GM21619 (cell line): ENCODE data around the gene MESD.

Experiments
- ATAC-seq: cut with Tn5 transposase; IDR thresholded peaks from one replicate; pipeline ENCODE4 v1.9.1; 2021; ENCODE audit not compliant: unreplicated experiment

MESD gene

GRCh38 chr15:80940331-80940730 lies 49.3 kb downstream of the MESD start:
- ATAC-seq: no peak

- ATAC-seq: no peak
Measured at GRCh38 chr15:80939216-80939615, 50.4 kb downstream of the MESD start.

- ATAC-seq: no peak
Measured at GRCh38 chr15:80937718-80938117, 51.9 kb downstream of the MESD start.

DNA sequence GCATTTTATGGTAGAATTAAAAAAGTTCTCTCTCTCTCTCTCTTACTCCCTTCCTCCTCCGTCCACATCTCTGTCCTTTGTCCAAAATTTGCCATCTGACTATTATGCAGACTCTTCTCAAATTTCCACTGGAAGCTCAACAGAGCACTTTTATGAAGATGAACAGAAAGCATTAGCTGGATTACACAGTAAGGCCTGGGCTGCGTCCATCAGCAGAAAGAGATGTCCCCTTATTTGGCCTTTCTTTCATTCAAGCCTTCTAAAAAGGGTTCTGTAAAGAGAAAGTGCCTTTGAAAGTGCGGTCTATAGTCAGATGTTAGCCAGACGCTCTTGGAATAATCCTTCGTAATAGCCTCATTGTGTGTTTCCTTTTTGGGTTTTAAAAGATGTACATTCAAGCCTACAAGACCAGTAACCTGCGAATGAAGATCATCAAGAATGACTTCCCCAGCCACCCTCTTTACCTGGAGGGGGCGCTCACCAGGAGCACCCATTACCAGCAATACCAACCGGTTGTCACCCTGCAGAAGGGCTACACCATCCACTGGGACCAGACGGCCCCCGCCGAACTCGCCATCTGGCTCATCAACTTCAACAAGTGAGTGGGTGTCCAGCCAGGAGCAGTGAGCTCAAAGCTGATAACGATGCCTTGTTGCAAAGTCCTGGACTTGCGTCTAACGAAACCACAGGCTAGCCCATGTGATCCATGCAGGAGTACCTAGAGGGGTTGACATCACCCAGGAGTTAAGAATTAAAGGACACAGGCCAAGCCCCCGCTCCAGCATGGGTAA lies 53.1 kb downstream of the MESD start:
- no peak for ATAC-seq

DNA sequence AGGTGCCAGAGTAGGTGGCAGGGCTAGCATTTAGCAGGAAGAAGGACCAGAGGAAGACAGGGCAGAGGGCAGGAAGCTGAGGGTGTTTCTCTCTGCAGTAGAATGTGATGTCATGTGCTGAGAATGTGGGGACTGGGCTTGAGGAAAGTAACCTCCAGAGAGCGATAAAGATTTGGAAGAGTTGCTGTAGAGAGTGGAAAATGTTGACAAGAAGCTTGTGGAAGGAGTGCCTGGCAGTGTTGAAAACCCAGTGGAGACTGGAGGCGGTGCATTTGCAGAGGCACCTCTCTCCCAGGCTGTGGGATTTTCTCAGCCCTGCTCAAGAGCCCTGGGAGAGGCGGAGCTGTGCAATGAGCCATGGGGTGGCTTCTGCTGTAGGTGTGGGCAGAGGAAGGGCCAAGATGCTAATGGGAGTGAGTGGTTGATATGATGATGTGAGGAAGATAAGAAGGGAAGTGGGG lies 54.8 kb downstream of the MESD start:
- no peak for ATAC-seq

- no peak for ATAC-seq
Measured at GRCh38 chr15:80932989-80933388, 56.6 kb downstream of the MESD start.

DNA sequence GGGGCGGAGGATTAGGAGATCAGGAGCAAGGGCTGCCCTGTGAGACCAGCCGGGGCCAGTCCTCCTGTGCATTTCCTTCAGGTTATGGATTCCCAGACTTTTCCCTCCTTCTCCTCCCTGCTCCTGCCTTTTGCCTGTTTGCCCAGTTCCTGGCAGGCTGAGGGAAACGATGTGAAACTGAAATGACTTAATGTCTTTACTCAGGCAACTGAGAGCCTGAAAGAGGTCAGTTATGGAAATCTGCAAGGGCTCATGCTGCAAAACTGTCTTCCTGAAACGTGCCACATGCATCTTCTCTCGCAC lies 57.2 kb downstream of the MESD start:
- ATAC-seq: no peak

DNA sequence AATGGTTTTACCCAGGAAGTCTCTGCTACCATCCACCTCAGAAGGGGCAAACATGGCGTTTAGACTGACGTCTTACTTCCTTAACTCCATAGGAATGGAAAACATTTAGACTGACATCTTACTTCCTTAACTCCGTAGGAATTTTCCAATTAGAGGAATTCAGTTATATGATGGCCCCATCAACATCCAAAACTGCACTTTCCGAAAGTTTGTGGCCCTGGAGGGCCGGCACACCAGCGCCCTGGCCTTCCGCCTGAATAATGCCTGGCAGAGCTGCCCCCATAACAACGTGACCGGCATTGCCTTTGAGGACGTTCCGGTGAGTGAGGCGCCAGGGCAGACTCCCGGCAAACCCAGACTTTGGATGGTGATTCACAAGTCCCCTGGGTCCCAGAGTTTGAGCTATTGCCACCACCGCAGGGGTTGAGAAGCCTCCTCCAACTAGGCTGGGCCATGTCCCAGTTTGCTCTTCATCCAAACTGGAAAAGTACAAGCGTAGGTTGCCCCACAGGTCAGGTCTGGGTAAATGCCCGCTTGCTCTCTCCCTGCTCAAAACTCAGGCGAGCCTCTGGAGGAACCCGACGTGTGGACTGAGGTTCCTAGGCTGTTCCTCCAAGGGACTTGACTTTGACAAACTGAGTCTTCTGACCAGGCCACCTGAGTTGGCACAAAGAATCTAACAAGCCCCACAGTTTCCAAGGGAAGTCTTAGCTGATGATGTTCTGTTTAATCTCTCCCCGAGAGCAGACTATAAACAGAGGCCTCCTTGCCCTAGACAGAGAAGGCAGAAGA lies 57.7 kb downstream of the MESD start:
- ATAC-seq: no peak

- no peak for ATAC-seq
Measured at GRCh38 chr15:80931191-80931590, 58.4 kb downstream of the MESD start.

DNA sequence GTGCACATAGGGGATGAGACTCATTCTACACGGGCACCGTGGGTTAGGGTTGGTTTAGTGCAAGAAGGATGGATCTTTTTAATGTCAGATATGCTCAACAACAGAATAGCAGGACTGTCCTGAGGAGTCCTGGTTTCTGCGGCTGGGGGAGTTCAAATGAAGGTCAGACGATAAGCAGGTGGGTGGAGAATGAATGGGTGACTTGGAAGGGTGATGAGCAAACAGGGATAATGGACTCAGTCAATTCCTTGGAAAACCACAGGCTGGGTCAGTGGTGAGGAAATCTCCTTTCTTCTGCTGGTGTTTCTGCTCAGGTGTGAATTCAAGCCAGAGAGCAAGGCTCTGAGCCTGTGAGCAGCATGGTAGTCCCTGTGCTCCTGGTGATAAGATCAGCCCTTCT lies 59.9 kb downstream of the MESD start:
- no peak for ATAC-seq

- no peak for ATAC-seq
Measured at GRCh38 chr15:80929225-80929624, 60.4 kb downstream of the MESD start.

DNA sequence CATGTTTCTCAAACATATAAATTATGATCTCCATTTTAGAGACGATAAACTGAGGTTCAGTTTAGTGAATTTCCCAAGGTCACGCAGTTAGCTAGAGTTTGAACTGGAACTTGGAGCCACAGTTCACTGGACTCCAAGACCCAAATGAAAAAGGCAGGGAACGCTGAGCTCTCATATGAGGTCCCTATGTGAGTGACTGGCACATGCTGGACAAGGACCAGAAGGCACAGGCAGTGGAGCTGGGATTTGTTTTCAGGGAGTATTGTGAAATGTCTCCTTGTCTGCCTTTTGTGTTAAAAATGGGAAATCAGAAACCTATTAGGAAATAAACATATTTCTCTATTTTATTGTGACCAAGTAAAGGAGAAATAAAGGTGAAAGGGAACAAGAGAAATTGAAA lies 63.5 kb downstream of the MESD start:
- ATAC-seq: no peak

DNA sequence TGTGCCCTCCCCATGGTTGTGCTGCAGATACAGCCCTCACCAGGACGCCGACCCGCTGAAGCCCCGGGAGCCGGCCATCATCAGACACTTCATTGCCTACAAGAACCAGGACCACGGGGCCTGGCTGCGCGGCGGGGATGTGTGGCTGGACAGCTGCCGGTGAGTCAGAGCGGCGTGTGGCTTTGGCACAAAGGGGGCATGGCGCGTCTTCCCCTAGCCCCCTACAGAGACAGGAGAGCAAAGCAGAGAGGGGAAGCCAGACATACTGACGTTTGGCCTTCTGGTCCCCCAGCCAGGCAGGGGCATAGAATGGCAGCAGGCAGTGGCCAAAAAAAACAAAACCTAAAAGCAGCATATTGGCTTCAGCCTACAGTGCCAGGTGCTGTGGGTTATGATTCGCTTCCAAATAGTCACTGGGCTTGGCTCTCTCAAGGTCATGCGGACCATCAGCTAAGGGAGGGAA lies 64.0 kb downstream of the MESD start:
- ATAC-seq: no peak

DNA sequence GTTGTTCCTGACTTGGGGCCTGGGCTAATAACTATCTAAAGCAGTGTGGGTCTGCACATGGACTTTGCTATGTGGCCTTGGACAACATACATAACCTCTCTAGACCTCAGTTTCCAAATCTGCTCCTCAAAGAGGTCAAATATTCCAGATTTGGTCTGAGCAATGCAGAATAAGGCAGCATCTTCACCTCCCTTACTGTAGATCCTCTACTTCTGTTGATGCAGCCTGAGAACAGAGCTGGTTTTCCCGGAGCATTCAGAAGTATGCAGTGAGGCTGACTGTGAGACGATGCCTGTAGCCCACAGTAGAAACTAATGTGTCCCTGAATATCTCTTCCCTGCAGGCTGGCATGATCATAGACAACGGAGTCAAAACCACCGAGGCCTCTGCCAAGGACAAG lies 65.3 kb downstream of the MESD start:
- ATAC-seq: no peak

DNA sequence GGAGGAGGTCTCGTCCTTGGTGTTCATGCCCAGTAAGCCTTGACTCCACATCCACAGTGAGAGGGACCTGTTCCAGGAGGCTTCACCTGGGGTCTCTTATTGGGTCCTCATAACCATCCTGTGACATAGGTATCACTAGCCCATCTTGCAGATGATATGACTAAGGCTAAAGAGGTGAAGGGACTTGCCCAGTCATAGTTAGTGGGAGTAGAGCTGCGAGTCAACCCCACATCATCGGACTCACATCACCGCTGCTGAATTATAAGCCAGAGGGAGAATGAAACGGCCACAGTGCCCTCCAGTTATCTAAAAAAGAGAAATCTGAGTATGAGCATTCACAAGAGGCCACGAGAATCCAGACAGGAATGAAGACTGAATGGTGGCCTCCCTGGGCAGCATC lies 66.0 kb downstream of the MESD start:
- ATAC-seq: no peak

DNA sequence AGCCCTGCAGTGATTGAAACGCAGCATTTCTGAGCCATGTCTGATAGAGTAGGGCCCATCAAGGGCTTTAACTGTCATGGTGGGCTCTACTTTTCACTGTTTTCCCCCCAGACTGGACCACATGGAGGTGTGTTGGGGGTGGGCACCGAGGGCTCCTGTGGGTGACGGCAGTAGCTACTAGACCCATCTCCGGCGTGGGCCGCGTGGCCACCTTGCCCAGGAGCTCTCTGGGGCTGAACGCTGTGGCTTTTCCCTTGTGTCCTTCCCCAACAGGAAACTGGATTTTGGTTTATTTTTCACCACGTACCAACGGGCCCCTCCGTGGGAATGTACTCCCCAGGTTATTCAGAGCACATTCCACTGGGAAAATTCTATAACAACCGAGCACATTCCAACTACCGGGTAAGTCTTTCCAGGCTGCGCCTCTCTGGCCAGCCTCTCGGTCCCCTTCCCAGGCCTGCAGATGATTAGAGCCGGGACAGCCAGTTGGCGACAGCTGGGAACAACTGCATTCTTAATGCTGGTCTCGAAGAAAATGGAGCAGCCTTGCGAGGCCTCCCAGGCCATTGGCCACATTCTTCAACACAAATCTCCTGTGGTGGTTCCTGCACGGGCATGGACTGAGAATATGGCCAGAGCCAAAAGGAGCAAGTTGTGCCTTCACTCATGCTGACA lies 67.7 kb downstream of the MESD start:
- no peak for ATAC-seq

- no peak for ATAC-seq
Measured at GRCh38 chr15:80920271-80920699, 69.3 kb downstream of the MESD start.

- ATAC-seq: no peak
Measured at GRCh38 chr15:80918196-80918783, 71.3 kb downstream of the MESD start.

DNA sequence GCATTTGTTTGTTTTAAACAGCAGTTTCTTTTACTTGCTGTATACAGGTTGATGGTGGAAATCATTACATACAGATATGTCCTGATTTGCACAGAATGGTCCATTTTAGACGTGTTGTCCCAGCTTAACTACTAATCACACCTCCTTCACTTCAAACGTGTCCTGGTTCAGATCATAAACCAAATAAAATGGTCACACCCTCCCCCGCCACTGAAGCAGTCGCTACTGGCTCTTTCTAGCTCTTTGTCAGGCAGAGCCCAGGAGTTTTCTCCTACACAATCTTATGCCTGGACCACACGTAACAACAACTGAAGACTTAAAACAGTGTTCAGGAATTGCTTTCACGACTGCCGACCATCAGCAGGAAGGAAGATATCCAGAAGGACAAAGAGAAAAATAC lies 73.6 kb downstream of the MESD start:
- ATAC-seq: no peak

- no peak for ATAC-seq
Measured at GRCh38 chr15:80915472-80915871, 74.1 kb downstream of the MESD start.

DNA sequence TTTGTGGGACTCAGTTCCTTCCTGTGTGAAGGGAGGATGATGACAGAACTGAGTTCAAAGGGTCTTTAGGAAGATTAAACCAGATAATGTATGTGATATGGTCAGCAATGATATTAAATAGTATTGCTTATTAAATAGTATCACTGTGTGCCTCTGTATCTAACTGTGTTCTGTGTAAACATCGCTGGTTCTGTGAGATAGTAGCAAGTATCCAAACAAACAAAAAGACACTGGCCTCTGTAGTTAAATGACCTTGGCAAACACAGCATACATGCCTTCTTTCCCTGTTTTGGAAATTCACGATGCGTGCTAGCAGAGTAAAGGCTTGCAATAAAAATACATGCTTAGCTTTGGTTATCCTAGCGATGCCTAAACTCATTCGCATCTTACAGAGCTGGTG lies 76.1 kb downstream of the MESD start:
- ATAC-seq: no peak
